HG03095 (cell line): ENCODE results near the gene KDM6A.

Source experiments
- ATAC-seq: cut with Tn5 transposase; IDR thresholded peaks from one replicate; pipeline ENCODE4 v1.9.1; 2021; ENCODE audit warnings: moderate library complexity; ENCODE audit not compliant: unreplicated experiment

The KDM6A gene

GRCh38 chrX:45157647-45158046, 284.7 kb downstream of the KDM6A start:
- ATAC-seq, result no peak
